ENCODE data around the gene EPB41L4A.
A peak's percentile ranks its signal among the peaks of the same experiment; 100 is the strongest.

Gene EPB41L4A

GRCh38 chr5:112417931-112418658, 982 bp downstream of the EPB41L4A start (continued):
- TF ChIP-seq TSHZ1 (tag by site-specific recombination; IDR thresholded peaks at IDR 0.05; ENCODE audit: borderline replicate concordance), result no peak
- TF ChIP-seq KLF10 (tag by site-specific recombination; IDR thresholded peaks at IDR 0.05), result no peak
- no peak for TF ChIP-seq ZNF311 (tag by site-specific recombination; IDR thresholded peaks at IDR 0.05; ENCODE audit: borderline replicate concordance)
- peak; percentile 90 for TF ChIP-seq ZBTB17 (tag by site-specific recombination; IDR thresholded peaks at IDR 0.05)
- TF ChIP-seq FEZF1 (tag by site-specific recombination; IDR thresholded peaks at IDR 0.05), result peak; percentile 19; the same call in 1 of the 2 replicates
- no peak for TF ChIP-seq WT1 (tag by site-specific recombination; IDR thresholded peaks at IDR 0.05)
- no peak for TF ChIP-seq ZNF837 (tag by site-specific recombination; IDR thresholded peaks at IDR 0.05)
- no peak for TF ChIP-seq ZNF654 (tag by site-specific recombination; IDR thresholded peaks at IDR 0.05; ENCODE audit: low read depth)
- no peak for TF ChIP-seq KLF1 (tag by site-specific recombination; IDR thresholded peaks at IDR 0.05)

GRCh38 chr5:112415552-112415951, 3.5 kb downstream of the EPB41L4A start:
- Histone ChIP-seq H3K4me1 (ENCODE audit: control insufficient read depth, insufficient read depth, low read length) (no peaks in the 10 kb centered on the region), H3K36me3 (ENCODE audit: control insufficient read depth in 2 of 2, insufficient read depth in 1 of 2, low read length in 2 of 2) (no peaks in the 10 kb centered on the region), H3K4me3 (ENCODE audit: low read depth, low read length) (no peak overlapping the region), H3K9me3 (ENCODE audit: control insufficient read depth, insufficient read depth, low read depth, low read length) (no peaks in the 10 kb centered on the region), H3K27ac (ENCODE audit: extremely low read depth, low read depth, low read length) (no peak overlapping the region)
- TF ChIP-seq HOXD13 (CRISPR knock-in tag; IDR thresholded peaks at IDR 0.05; ENCODE audit: borderline replicate concordance) (no peak), SP3 (tag by site-specific recombination; IDR thresholded peaks at IDR 0.05) (no peak), ZBTB49 (tag by site-specific recombination; IDR thresholded peaks at IDR 0.05; ENCODE audit: low read depth) (no peak), ZSCAN23 (tag by site-specific recombination; IDR thresholded peaks at IDR 0.05) (no peak), ZNF610 (tag by site-specific recombination; IDR thresholded peaks at IDR 0.05; ENCODE audit: borderline replicate concordance) (no peak), ZNF660 (tag by site-specific recombination; IDR thresholded peaks at IDR 0.05) (no peak), ZSCAN4 (tag by site-specific recombination; IDR thresholded peaks at IDR 0.05) (no peak), ZNF292 (tag by site-specific recombination; IDR thresholded peaks at IDR 0.05; ENCODE audit: borderline replicate concordance, low read depth) (no peak), PRDM1 (tag by site-specific recombination; IDR thresholded peaks at IDR 0.05) (no peak), SCRT1 (tag by site-specific recombination; IDR thresholded peaks at IDR 0.05; ENCODE audit: borderline replicate concordance) (no peak), ZNF350 (tag by site-specific recombination; IDR thresholded peaks at IDR 0.05) (no peak)
- CTCF ChIA-PET, result no interaction called here
- POLR2A ChIA-PET, result no interaction called here

All from HEK293 (cell line).